ENCODE results near the gene ART1.

Gene ART1

DNA sequence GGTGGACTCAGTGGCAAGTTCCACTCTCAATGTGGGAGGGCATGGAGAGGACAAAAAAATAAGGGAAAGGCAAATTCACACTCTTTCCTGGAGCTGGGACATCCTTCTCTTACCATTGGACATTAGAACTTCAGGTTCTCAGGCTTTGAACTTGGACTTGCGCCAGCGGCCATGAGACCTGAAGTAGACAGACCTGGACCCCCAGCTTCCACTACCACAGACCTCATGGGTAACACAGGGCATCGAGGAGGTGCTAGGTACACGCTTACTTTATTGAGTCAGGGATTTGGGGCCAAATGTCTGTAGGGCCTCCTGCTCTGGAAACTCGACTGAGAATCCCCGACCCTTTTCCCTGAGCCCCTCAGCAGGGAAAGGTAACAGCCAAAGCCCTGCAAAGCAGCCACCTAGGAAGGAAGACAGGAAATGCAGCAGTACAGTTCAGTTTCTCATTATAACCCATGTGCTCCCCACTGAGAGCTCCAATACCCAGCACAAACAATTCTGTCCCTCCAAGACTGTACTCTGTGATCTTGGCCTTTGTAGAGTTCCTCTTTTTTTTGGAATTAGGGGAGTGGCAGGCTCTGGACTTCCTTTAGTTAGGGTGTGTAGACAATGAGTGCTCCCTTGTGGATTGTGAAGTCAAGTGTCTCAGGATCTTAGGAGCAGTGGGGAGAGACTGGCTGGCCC, 20.6 kb downstream of the ART1 start:
- DNase-seq (ENCODE audit: low read depth in 2 of 2): no peak

DNA sequence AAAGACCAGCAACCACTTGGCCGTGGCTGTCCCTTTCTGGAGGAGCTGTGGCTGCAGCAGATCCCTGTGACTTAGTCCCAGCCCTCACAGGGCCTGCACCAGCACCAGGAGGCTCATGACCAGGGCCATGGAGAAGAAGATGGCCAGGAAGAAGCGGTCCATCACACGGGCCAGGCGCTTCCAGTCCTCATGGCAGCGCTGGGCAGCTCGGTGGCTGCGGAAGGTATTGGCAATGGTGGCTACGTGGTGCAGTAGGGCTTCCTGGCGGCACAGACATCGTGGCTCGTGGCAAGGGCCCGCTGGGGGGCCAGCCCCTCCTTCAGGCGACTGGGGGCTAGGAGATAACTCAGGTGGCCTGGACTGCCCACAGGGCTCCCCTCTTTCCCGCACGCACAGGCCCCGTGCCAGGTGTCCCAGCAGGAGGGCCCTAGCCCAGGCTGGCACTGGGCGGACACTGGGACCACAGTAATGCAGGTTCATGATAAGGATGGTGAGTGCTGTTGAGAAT, 21.1 kb downstream of the ART1 start:
- DNase-seq (ENCODE audit: low read depth in 2 of 2): no peak

DNA sequence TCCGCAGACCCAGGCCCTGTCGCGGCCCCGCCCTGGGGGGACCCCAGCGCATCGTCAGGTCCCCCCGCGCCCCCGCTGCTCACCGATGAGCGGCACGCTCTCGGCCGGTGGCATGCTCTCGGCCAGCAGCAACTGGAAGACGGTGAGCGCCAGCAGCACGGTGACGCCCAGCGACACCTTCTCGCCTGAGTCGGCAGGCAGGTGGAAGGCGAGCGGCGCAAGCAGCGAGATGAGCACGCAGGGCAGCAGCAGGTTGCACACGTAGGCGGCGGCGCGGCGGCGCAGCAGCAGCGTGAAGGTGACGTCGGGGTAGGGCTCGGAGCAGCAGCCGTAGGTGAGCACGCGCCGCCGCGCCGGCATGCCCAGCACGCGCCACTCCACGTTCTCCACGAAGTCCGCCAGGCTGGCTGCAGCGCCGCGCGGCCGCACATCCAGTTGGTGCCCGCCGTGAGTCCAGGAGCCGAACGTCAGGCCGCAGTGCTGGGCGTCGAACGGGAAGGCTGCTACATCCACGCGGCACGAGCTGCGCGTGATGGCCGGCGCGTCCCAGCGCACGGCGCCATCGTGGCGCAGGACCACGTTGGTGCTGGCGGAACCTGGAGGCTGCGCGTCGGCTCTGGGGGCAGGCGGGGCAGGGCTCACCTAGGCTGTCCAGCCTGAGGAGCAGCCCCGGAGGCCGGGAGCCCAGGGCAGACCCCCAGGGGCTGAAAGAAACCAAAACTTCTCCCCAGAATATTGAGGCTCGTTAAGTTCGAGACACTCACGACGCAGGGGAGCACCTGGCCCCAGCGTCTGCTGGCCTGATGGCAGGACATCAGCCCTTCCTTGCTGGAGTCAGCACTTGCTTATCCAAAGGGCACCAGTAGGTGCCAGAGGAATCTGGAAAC, 22.5 kb downstream of the ART1 start:
- no peak for DNase-seq (ENCODE audit: low read depth in 2 of 2)

DNA sequence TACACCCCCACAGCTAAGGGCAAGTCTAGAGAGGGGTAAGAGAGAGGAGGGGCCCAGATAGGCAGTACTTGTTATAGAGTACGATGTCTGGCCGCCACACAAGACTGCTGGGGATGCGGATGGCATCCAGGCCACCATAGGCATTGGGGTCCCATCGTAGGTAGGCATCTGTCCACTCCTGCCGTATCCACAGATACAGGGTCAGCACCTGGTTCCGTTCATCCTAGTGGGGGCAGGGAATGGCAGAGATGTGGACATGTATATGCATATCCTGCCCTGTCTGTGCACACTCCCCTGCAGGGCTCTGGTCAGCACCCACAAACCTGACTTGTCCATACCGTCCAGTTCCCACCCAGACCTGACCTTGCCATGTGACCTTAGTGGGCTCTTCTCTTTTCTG, 24.2 kb downstream of the ART1 start:
- DNase-seq (ENCODE audit: low read depth in 2 of 2): no peak

DNA sequence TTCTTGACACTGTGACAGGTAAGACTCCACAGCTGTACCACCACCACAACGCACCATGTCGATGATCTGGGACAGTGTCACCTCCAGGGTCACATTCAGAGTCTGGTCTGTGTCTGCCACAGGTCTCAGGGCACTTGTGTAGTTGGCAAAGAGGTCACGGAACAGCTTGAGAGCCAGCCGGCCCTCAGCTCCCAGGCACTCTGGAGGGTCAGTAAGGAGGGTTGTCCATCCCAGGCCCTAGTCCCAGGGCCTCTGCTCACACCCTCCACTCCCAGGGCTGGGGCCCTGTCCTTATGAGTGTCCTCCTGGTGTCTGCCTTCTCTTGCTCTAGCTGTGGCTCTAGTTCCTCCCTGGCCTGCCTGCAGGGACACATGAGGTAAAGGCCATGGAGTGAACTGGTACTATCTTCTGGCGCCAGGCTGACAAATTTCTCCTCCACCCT, 24.8 kb downstream of the ART1 start:
- no peak for DNase-seq (ENCODE audit: low read depth in 2 of 2)

DNA sequence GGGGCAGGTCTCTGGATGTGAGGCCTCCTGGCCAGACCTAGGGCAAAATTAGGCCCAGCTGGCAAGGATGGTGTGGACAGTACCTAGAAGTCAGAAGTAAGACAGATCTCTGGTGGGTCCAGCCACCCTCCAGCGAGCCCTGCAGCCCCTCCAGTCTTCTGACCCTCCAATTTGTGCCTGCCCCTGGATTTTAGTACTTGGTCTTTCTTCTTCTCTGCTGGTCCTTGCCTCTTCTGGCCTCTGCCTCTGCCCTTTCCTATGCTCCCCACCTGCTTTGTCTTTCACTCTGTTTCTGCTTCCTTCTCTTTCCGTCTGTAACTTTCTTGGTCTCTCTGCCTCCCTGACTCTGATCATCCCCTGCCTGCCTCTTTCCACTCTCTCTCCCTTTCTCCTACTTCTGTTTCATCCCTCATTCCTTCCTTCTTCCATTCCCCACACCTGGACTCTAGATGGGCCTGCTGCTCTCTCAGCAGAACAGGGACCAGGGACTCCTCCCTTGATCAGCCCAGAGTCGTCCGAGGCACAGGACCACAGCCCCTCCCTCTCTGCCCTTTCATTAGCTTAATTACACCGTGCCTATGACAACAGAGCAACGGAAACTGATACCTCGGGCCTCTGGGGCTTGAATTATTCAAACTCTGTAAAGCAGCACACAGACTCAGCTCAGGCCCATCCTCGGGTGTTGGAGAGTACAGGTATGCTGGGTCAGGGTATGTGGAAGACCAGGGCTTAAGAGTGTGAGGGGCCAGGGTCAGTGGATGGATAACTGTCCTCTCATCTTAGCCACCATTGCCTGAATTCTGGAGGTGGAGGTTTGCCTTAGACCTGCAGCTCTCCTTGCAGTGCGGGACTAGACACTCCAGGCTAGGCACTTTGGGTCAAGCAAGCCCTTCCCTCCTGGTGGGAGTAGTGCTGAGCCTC, 26.7 kb downstream of the ART1 start, which contains the start of gene CHRNA10:
Gene CHRNA10, minus strand, starts transcription at position 51 of the 921 bp plus-strand sequence. CDS start 72 bp downstream, outside the sequence.
- DNase-seq (ENCODE audit: low read depth in 2 of 2): no peak

DNA sequence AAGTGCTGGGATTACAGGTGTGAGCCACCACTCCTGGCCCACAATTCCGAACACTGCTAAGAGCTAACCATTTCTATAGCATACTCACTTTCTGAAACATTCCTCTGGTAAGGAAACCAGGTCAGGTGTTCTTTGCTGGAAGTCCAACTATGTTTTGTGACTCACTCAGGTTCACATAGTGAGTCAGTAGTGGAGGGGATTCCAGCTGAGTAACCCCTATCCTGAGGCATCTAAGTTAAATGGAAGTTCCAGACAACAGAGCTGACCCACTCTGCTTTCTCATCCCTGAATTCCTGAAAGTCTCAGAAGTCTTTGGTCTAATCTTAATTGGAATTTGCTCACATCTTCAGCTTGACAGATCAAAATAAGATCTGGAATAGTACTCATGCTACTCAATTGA, 29.3 kb downstream of the ART1 start:
- DNase-seq (ENCODE audit: low read depth in 2 of 2): no peak

DNA sequence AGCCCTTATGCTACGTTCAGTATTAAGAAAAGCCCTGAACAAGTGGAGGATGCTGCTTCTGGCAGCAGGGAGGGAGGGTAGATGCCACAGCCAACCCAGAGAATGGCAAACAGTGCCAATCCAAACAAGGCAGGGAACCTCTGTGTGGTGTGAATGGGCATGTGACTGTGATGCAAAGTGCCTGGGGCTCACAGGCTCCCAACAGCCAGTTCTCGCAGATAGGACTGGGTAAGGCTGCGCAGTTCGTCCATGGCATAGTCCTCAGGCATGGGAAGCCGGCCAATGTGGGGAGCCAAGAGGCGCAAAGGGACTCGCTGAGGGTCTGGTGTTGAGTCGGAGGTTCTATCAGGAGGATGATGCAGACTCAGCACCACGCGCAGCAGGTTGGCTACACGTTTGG, 31.0 kb downstream of the ART1 start:
- DNase-seq (ENCODE audit: low read depth in 2 of 2): no peak

DNA sequence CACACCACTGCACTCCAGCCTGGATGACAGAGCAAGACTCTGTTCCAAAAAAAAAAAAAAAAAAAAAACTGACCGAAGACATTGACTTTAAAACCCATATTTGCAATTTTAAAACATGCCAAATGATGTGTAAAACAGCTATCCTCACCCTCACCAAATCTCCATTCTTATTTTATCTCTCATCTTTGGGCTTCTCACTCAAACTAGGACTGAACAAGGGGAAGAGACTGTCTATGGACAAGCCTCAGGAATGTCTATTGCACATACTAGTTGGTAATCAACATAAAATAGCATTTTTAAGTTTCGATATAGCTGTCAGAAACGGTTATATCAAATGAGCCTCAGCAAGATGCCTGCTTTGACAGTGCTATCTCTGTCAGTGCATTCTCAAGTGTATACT, 34.1 kb downstream of the ART1 start:
- no peak for DNase-seq (ENCODE audit: low read depth in 2 of 2)

DNA sequence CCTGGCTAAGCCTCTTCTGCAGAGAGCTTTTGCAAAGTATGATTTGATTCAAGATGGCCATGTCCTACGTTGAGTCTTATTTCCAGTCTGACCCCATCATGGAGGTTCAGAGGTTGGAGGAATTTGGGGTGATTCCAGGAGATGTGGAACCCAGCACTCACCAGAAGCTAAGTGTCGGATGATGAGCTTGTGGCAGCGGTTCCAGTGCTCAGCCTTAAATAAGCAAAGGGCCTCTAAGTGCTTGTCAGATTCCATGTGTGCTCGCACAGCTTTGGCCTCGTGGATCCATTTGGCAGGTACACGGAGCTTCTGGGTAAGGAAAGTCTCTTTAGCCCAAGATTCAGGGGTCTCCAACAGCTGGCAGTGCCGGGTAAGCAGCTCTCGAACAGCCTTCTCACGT, 38.1 kb downstream of the ART1 start:
- no peak for DNase-seq (ENCODE audit: low read depth in 2 of 2)

DNA sequence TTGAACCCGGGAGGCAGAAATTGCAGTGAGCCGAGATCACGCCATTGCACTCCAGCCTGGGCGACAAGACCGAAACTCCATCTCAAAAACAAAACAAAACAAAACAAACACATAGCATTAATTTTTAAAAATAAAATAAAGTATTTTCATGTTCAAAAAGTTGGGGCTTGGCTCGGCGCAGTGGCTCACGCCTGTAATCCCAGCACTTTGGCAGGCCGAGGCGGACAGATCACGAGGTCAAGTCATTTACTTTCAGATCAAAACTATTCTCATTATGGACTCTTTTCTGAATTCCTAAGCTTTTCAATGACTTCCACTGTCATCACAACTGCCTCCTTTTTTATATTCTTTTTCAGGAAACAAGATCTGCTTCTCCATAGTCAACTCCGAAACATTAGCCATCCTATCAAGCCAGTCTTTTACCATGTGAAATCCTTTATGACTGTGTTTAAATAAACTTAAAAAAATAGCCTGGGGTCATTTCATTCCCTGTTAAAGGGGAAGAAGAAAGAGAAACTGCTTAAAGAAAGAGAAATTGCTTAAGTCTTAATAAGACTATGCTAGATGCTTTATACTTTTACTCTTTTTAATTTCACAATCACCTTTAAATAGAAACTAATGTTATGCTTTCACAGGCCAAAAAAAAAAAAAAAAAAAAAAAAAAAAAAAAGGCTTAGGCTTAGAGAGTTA, 39.3 kb downstream of the ART1 start:
- no peak for DNase-seq (ENCODE audit: low read depth in 2 of 2)

DNA sequence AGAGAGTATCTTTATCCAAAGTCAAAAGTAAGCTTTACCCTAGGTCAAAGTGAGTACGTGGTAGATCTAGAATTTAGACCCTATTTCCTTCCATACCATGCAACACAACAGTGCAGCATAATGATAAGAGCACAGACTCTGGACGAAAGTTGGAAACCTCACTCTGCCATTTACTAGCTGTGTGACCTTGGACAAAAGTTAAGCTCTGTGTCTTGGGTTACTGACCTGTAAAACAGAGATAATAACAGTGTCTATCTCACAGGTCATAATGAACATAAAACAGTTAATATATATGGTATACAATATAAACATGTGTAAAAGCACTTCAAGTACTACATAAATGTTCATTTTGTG, 39.9 kb downstream of the ART1 start:
- DNase-seq (ENCODE audit: low read depth in 2 of 2): no peak

DNA sequence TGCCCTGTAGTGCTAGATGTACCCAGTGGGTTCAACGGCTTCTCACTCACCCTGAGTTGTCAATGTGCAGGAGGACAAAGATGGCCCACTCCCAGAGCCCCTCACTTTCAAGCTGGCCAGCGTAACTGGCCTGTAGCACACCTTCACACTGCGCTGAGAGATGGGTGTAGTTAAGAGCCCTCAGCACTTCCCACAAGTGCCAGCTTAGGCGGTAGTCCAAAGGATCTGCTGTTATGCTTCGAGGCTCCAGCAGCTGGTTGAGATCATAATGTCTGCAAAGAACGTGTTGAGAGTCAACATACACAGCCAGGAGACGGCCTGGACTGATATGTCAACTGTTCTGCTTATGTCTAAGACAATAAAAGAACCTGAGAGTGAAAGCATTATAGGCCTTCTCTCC, 41.0 kb downstream of the ART1 start:
- DNase-seq (ENCODE audit: low read depth in 2 of 2): no peak

DNA sequence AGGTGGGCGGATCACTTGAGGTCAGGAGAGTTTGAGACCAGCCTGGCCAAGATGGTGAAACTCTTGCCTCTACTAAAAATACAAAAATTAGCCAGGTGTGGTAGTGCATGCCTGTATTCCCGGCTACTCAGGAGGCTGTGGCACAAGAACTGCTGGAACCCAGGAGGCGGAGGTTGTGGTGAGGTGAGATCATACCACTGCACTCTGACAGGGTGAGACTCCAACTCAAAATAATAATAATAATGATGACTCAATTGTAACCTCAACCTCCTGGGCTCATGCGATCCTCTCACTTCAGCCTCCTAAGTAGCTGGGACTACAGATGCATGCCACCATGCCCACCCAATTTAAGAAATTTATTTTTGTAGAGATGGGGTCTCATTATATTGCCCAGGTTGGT, 41.8 kb downstream of the ART1 start:
- DNase-seq (ENCODE audit: low read depth in 2 of 2): no peak

DNA sequence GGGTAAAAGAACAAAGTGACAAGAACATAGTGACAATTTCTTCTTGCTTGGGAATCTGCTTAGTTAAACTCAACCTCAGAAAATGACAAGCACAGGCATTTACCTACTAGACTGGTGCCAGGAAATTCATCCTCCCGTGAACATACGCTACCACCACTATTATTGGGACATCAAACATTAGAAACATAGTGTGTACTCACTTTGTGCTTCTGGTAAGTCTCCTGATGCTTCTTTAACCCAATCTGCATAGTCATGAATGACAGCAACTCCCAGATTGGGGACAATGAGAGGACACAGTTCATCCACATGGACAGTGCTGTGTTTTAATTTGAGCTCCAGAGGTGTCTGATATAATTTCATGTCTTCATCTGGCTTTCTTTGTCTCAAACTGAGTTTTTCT, 55.5 kb downstream of the ART1 start:
- DNase-seq (ENCODE audit: low read depth in 2 of 2): no peak

DNA sequence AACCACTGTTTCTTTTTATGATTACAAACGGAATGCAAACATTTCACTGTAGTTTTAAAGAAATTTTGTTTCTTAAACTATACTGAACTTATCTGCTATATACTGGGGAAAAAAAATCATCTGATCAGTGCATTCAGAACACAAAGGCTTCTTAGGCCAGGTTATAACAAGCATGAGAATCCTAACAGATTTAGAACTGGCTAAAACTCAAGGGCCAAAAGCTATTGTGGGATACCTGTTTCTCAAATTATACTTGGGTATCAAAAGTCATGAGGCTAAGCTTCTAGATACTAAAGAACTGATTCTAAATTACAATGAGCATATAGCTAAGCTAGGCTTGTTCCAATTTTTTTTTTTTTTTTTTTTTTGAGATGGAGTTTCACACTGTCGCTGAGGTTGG, 56.0 kb downstream of the ART1 start:
- DNase-seq (ENCODE audit: low read depth in 2 of 2): no peak

DNA sequence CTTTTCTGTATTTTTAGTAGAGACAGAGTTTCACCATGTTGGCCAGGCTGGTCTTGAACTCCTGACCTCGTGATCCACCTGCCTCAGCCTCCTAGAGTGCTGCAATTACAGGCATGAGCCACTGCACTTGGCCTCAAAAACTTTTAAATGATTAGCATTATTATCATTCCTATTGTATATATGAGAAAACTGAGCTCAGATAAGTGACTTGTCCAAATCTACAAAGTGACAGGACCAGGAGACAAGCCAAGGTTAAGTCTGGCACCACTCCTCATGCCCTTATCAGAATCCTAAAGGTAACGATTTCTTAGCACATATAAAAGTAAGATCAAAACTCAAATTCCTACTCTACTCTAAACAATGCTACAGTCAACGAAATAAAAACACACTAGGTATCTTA, 58.5 kb downstream of the ART1 start:
- DNase-seq (ENCODE audit: low read depth in 2 of 2): no peak

DNA sequence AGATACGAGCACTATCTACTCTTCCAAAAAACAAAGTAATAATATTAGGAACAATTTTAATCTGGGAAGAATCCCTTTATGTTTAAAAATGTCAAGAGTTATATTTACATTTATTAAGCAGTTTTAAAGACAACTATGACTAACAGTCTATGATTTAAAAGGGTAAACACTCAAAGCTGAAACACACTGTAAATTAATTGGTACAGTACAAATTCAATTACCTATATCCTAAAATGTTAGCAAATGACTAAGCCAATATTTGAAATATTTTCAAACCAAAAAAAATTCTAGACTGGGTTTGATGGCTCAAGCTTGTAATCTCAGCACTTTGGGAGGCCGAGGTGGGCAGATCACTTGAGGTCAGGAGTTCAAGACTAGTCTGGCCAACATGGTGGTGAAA, 62.2 kb downstream of the ART1 start:
- DNase-seq (ENCODE audit: low read depth in 2 of 2): no peak

DNA sequence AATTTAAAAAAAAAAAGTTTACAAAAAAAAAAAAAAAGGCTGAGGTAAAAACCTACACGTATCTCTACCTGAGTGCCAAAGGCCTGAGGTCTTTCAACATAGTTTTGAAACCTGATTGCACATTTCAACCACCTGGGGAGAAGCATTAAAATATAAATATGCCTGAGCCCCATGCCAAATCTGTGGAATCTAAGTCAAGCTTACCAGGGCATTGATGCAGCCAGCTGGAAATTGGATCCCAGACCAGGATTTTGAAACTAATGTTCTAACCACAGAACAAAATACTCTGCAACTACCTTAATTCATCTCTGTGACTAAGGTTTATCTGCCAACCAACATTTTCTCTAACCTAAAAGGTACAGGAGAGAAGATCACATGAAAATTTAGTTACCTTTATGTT, 65.0 kb downstream of the ART1 start:
- DNase-seq (ENCODE audit: low read depth in 2 of 2): no peak

DNA sequence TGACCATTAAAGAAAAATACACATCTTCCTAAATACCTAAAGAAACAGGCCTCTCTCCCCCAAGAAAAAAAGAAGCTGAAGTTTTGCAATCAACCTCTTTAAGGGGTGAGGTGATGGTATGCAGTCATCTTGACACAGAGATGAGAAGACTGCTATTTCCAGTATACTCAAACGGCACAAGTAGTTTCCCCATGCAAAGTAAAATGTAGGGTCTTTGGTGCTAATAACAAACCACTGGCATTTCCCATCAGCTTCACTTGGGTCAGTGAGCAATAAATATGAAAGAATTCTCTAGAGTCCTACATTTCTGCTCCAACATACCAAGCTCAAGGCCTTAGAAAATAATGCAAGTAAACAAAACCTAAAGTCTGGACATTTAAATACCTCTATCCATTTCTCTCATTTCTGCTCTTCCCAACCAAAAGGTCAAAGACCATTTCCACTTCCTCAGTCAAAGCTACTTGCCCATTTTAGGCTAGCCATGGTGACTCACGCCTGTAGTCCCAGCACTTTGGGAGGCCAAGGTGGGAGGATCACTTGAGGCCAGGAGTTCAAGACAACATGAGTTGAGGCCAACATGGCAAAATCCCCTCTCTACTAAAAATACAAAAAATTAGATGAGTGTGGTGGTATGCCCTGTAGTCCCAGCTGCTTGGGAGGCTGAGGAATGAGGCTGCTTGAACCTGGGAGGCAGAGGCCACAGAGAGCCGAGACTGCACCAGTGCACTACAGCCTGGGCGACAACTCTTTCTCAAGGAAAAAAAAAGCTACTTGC, 65.7 kb downstream of the ART1 start:
- DNase-seq (ENCODE audit: low read depth in 2 of 2): no peak

DNA sequence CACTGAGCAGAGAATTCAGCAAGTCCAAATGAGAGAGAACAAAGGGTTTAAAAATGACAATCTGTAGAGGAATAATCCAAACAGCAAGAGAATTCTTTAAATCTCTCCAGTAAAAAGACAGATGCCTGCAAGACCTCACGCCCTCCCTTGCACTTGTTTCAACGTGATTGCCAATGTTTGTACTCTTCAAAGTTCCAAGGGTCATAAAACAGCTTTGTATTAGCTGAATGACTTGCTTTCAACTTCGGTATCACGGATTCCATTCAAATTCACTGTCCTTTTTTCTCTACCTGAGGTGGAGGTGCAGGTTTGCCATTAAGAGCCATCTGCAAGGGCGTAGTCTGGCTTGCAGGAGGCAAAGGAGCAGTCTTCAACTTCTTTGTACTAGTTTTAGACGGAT, 67.3 kb downstream of the ART1 start:
- DNase-seq (ENCODE audit: low read depth in 2 of 2): no peak

Data from activated CD8-positive, alpha-beta memory T cell treated with anti-CD3 and anti-CD28 coated beads for 4 hours (primary cell).